NCI-H82 (cell line): ENCODE measurements around the gene AGMO.

Experiments used
- DNase-seq: peaks from one replicate; lab custom pipeline; 2025; lab: John Stamatoyannopoulos, UW

AGMO gene

DNA sequence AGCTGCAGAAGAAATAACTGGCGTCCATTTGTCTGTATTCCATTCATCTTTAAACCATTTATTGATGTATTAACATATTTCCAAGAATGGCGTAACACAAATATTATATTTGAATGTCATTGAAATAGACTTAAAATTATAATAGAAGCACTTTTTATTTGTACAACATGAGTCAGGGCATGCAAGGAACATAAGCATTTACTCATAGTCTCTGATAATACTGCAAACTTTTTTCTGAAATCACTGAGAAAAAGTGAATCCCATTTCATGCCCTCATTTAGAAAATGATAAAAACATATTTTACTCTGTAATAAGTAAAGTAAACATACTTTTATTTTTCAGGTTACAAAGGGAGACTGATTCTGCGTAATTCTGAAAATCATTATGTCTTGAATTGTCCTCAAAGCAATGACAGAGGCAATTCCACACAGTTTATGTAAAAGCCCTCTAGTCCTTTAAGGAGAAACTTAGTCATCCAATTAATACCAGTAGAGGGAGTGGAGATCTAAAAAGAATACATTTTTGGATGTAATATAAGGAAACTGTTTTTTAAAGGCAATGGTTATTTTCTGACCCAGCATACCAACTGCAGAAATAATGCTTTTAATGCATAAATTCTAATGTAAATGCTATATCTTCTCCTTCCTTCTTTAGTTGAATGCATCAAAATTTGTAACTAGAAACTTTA lies 58.1 kb downstream of the AGMO start:
- no peak for DNase-seq

DNA sequence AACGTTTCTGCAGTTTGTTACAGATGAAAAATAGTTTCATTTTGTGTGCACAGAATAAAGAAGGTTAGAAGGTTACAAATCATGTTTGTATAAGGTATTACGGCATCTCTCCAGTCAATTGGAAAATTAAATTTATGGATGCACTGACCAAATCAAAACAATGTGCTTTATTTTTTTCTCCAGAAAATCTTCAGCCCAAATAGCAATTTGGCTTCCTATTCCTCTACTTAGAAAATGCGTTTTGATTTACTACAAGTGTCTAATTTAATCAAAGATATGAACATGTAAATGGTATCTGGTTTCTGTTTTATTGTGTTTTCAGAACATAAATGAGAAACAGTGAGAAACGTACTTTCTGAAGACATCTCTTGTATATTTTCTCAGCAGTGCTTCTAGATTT lies 63.4 kb downstream of the AGMO start:
- DNase-seq: no peak

DNA sequence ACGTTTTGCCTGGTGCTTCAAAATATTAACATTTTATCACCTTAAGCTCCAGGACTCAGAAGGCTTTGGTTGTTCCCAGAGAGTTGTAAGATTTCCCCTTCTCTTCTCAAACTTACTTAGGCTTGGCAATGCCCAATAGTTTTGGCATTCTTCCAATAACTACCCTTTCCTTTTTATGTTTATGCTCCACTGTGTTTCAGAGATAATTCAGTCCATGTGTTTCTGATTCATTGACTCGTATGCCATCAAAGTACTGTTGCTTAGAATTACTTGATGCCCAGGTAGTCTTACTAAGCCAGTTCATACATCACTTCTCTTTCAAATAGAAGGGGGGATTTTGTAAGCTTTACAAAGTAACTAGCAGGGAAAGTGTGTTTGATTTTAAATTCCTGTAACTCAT lies 66.6 kb downstream of the AGMO start:
- DNase-seq: no peak

DNA sequence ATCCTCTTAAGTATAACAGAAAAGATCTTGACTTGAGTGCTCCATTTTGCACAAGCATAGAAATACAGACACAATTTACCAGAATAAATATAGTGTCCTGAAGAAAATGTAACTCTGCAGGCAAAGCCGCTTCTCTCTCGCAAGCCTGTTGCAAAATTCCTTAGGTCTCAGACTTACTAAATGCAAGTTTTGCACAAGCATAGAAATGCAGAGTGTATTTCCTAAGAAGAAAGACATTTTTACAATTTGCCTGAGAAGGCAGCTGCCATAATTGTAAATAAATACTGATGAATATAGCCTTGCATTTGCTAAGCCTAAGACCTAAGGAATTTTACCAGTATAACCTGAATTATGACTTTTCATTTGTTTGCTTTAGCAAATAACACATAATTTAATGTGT lies 67.1 kb downstream of the AGMO start:
- no peak for DNase-seq

DNA sequence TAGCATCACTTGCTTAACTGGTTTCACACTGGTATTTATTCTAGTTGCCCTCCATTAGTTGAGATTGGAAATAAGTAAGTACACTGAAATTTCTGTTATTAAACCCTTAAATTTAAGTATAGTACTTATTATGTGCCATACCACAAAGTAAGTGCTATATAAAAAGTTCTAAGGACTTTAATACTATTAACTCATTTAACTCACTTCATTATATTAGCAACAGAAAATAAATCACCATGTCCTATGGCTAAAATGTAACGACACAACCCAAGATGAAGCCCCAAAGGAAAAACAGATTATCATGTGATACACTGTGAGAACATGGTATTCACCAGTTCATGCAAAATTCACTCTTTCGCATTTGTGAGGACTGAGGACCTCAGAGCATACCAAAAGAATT lies 70.5 kb downstream of the AGMO start:
- DNase-seq: no peak

DNA sequence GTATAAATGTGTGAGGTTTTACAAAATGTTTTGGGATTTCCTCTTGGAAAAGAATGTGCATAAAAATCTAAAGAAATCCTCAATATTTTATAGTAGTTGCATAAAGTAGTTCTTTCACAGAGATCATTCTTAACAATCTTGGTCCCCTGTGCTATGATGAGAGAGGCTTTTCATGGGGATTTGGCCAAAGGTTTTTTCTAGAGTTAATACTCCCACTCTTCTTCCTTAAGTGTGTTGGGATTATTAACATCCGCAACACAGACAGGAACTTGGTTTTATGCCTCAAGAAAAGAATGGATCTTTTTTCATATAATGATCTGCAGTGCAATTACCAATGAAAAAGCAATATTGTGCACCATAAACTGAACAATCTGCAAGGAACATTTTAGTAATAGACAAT lies 71.5 kb downstream of the AGMO start:
- no peak for DNase-seq

- no peak for DNase-seq
Observed at GRCh38 chr7:15489861-15490260, 72.0 kb downstream of the AGMO start.

GRCh38 chr7:15489383-15489782 lies 72.4 kb downstream of the AGMO start:
- DNase-seq: no peak

DNA sequence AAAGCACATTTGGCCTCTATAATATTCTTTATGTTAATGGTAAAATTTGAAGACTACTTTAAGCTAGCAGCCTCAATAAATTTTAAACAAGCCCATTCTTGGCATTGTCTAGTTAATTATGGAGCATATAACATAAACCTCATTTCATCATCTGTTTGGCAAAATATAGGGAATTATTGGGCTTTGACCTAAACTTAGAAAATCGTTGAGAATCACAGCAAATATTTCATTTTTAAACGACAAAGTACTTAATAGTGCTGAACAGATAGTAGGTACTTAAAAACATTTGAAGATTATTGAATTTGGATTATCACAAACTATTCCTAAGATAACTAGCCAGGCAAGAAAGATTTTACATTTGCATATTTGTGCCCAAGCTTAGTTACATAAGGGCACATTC lies 73.4 kb downstream of the AGMO start:
- DNase-seq: no peak

DNA sequence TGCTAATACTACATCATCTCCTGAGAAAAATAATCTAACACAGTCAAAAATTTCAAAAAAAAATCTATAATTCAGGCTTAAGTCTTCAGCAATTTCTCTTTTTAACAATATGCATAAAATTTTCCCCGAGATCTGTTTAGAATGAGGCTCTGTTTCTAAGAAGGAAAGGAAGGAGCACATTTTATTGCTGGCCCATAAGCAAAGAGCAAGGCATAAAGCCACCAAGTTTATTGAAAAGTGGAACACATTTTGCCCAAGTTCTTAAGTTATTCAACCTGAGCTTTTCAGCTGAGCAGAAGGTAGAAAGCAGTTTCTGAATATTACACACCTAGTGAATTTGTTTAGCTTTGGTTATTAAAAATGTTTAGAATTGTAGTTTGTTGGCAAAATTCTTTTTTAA lies 73.9 kb downstream of the AGMO start:
- DNase-seq: no peak

DNA sequence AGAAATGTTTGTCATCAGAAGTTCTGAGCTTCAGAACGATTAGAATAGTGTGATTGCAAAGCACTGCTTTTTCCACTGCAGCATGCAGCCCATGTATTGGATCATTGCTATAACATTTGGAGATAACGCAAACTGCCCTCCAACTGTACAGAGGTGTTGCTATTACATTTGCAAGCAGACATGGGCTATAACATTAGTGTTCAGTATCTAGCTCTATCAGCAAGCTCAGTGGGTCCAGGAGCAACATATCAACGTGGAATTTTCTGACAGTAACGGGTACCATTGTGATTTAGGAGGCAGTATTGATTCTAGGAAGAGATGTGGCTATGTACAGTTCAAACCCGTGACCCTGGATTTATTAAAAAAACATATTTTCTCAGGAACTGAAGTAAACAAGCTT lies 75.8 kb downstream of the AGMO start:
- no peak for DNase-seq

DNA sequence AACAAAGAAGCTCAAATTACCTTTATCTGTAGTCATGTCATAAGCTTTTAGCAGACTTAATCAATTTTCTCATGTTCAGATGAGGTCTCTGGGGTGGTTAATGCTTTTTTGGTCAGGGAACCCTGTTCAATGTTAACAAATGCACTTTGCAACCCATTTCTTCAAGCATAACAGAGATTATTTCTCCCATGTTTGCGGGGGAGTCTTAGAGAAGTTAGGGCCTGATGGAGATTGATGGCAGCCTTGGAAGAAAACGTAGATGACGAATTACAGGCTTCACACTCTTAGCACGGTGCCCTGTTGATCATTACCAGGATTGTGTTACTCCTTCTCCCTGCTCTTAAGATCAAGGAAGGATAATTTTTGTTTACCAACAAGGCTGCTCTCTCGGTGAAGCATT lies 76.4 kb downstream of the AGMO start:
- no peak for DNase-seq

- no peak for DNase-seq
Observed at GRCh38 chr7:15481132-15481531, 80.7 kb downstream of the AGMO start.

- no peak for DNase-seq
Observed at GRCh38 chr7:15478401-15478800, 83.4 kb downstream of the AGMO start.

GRCh38 chr7:15476531-15476918 lies 85.3 kb downstream of the AGMO start:
- no peak for DNase-seq

DNA sequence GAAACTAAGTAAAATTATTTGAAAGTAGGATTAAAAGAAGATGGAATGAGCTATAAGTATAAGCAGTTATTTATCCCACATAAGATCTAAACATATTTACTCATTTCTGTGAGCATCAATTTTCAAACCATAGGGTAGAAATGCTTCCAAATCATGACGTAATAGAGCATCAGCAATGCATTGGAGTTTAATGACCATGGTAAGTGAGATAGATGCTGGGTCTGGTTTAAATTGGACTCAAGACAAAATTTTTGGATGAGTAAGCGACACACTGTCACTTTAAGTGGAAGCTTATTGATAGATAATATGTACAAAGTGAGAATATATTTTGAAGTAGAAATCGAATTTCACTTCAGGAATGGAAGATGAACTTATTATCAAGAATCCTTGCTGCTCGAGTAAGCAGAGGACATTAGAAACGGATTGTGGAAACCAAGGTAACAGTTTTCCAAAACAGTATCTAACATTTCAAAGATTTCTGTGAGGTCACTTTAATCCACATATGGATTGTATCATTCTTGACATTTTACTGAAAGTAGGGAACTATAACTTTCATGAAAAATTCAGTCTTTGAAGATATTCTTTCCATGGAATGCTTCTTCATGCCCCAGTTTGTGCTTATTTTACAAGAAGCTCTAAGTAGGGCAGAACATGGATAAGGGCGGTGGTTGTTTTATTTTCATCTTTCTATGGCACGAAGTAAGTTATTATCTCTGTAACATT lies 85.8 kb downstream of the AGMO start:
- DNase-seq: no peak

GRCh38 chr7:15471669-15471950 lies 90.2 kb downstream of the AGMO start:
- no peak for DNase-seq

- DNase-seq: no peak
Observed at GRCh38 chr7:15470825-15471668, 90.8 kb downstream of the AGMO start.

GRCh38 chr7:15464667-15465121 lies 97.1 kb downstream of the AGMO start:
- DNase-seq: no peak

GRCh38 chr7:15463801-15464666 lies 97.8 kb downstream of the AGMO start:
- no peak for DNase-seq

DNA sequence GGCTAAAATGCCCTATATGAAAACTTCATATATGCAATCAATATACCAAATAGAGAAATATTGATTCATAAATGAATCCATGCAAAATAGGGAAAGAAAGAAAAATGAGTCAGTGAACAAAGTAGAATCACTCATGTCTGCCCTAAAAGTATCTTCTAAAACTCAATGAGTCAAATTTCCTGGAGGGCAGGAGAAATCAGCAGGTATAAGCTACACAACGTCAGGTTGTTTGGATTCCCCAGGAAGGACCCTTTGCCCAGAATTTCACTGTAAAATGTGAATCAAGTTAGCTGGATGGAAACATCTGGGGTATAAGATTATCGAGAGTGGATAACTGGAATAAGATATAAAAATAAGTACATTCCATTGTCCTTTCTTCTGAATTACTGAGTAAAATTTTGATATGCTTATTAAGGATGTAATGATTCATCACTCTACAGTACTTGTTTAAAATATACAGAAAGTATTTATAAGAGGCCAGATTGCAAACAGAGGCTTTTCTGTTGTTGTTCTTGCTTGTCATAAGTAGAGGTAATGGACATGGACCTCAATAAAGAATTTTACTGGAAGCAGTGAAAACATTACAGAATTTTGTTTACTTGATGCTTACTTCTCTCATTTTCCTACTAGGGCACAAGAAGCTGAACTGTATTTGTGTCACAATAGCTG lies 99.0 kb downstream of the AGMO start:
- no peak for DNase-seq

GRCh38 chr7:15461576-15461975 lies 100.2 kb downstream of the AGMO start:
- DNase-seq: no peak
